Mucosa of descending colon (tissue), 3 donors: ENCODE results near the gene MPRIP. TPM values are rescaled to one million over a fixed set of nuclear protein-coding genes. Genes with fewer than 3 reads are reported as not detected.

Experiments used
- ATAC-seq: fragments of 200-7000 bp; cut with Tn5 transposase; one replicate; pipeline ENCODE4 v1.9.1; 2020; ENCODE audit warnings: mild to moderate bottlenecking, moderate library complexity
- DNase-seq, 3 donors: peaks; one replicate each; pipeline ENCODE4 v3.0.0-alpha.2; 2020
- H3K36me3 ChIP-seq: fragments of 200-600 bp; one replicate; pipeline ENCODE4 v1.8.0; 2021; ENCODE audit warnings: low read depth, mild to moderate bottlenecking
- H3K4me1 ChIP-seq: fragments of 200-600 bp; one replicate; pipeline ENCODE4 v1.8.0; 2021; ENCODE audit warnings: low read depth, mild to moderate bottlenecking
- H3K4me3 ChIP-seq: fragments of 200-600 bp; one replicate; pipeline ENCODE4 v1.8.0; 2021; ENCODE audit warnings: mild to moderate bottlenecking
- H3K9me3 ChIP-seq: fragments of 200-600 bp; one replicate; pipeline ENCODE4 v1.8.0; 2021; ENCODE audit warnings: mild to moderate bottlenecking
- intact Hi-C, 2 donors: fragments of 100-400 bp; cut with DNase I in 1 of 2; cut with micrococcal nuclease in 1 of 2; formaldehyde crosslinking; loops; one replicate each; pipeline versions ENCODE4 v1.11.0 to v1.11.1; 2022; cut with DNase I, micrococcal nuclease
- total RNA-seq, 3 donors: library from RNA; stranded (reverse); fragmentation: NEBNext Ultra II Directional in 2 of 3; extraction: Animal tissue kit (Norgen Biotek cat#: 25700) in 2 of 3; gene quantifications; one replicate each; pipeline versions ENCODE4 v1.2.1 to v1.2.4, GENCODE V29; 2021 to 2023
- TF ChIP-seq, protein P1 (sequence below): fragments of 200-600 bp; IDR thresholded peaks from one replicate; pipeline ENCODE4 v1.8.0; 2022; ENCODE audit warnings: antibody characterized with exemption, mild to moderate bottlenecking
- donor health status: DM: no; HTN: no; CAD: no; lungs with moderate emphysema.
- donor health status: DM: no; HTN: no; CAD: no.
- donor health status: DM: no; HTN: yes; CAD: no.

Gene MPRIP
- total RNA-seq, 3 donors from 2014 or later, result 150 to 249 (median 231) TPM

DNA sequence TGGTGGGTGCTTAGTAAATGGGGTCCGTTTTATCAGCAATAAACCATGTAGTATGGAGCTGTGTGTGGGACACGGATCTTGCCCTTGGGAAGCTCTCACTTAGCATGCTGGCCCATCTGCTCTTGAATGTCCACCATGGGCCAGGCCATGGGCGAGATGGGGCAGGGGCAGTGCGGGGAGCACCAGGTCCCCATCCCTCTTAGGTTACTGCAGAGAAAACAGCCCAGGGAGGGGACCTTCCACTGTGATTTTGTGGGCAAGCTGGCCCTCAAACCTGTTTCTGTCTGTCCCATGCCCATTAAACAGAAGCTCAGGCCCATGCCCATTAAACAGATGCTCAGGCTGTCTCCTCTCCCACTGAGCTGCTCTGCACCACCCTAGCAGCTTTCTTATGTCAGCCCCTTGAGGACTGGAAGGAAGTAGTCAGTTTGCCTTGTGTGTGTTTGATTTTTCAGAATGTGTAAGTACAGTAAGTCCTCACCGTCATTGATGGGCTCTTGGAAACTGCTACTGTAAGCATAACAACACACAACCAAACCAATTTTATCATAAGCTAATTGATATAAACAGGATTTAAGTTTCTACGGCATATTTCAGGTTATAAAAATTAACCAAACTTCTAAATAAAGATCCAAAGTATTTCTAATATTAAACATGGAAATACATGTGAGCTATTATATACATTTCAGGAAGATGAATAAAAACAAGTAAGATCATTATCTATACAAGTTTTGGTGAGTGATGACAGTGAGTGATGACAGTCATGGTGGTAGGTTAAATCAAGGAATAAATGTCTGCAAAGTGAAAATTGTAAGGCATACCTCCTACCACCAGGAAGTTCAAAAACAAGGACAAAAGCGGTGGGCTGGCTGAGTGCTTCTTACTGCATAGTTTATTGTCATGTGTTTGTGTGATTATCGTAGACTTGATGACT is 11.5 kb downstream of the MPRIP start:
- DNase-seq, result no peak
- Histone ChIP-seq H3K9me3 (no peaks in the 10 kb centered on the region), H3K36me3 (no peaks in the 10 kb centered on the region), H3K4me3 (no peak overlapping the region), H3K4me1 (peaks cover 29% of the 10 kb centered on the region)
- TF ChIP-seq, protein P1, sequence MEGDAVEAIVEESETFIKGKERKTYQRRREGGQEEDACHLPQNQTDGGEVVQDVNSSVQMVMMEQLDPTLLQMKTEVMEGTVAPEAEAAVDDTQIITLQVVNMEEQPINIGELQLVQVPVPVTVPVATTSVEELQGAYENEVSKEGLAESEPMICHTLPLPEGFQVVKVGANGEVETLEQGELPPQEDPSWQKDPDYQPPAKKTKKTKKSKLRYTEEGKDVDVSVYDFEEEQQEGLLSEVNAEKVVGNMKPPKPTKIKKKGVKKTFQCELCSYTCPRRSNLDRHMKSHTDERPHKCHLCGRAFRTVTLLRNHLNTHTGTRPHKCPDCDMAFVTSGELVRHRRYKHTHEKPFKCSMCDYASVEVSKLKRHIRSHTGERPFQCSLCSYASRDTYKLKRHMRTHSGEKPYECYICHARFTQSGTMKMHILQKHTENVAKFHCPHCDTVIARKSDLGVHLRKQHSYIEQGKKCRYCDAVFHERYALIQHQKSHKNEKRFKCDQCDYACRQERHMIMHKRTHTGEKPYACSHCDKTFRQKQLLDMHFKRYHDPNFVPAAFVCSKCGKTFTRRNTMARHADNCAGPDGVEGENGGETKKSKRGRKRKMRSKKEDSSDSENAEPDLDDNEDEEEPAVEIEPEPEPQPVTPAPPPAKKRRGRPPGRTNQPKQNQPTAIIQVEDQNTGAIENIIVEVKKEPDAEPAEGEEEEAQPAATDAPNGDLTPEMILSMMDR, result no peak
- intact Hi-C loops, result no loop called here
- ATAC-seq, result no peak

DNA sequence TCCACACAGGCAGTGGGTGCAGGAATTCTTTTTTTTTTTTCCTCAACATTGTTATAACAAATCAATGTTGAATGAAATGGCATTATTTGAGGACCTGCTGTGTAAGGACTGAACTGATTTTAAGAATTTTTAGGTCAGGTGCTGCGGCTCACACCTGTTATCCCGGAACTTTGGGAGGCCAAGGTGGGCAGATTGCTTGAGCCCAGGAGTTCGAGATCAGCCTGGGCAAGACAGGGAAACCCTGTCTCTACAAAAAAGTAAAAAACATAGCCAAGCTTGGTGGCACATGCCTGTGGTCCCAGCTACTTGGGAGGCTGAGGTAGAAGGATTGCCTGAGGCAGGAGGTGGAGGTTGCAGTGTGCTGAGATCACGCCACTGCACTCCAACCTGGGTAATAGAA is 12.4 kb downstream of the MPRIP start:
- TF ChIP-seq, protein P1, result no peak
- intact Hi-C loops, result no loop called here
- Histone ChIP-seq H3K36me3 (no peaks in the 10 kb centered on the region), H3K9me3 (no peaks in the 10 kb centered on the region), H3K4me3 (no peak overlapping the region), H3K4me1 (peaks cover 29% of the 10 kb centered on the region)
- DNase-seq, result no peak
- ATAC-seq, result no peak

DNA sequence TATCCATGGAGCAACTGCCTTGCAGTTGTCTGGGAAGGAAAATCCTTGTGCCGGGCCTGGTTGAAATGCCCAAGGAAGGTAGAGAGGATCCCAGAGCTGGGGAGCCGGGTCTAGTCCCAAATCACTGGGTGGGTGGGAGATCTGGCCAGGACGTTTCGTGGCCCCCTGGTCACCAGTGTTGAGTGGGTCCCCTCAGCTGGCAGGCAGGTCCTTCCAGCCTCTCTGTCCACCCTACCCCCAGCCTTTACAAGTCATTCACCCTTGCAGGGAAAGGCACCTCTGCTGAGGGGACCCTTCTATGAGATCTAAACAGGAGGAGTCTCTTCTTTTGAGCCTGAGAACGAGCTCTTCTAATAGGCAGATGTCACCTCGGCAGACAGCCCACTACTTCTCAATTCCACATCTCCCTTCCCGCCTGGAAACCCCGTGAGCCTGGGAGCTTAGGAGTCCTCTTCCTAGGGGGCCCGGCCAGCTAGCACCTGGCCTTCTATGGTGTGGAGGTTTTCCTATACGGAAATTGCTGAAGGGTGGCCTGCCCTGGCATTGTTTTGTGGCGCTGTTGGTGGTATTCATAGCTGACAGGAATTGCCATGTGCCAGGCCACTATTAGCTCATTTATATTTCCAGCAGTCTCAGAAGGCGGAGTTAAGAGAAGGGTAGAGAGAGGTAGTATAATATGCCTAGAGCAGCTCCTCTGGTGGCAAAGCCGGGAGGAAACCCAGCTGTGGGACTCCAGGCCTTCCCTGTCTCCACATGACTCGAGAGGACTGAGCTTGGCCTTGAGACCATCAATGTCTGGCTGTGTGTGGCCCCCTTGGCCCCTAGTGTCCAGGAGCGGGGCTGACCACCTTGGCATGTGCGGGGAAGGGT is 13.3 kb downstream of the MPRIP start:
- ATAC-seq, result no peak

DNA sequence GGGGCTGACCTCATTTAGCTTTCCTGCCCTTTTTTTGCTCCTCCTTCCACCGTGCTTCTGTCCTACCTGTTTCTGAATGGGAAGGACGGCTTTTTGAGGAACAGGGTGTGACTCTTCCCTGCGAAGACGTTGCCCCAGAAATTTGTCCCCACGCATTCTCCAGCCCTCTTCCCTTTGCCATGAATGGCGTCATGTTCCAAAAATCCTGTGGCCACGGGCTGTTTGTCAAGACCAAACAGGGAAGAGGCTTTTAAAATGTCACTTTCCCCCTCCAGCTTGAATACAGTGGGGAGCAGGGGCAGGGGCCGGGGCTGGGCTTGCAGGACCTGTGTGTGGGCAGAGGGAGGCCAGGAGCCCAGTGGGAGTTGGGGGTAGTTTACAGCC is 13.9 kb downstream of the MPRIP start:
- H3K36me3 ChIP-seq, result no peaks in the 10 kb centered on the region
- ATAC-seq (no peak), DNase-seq (no peak)
- TF ChIP-seq, protein P1, result no peak
- H3K9me3 ChIP-seq, result no peaks in the 10 kb centered on the region
- H3K4me3 ChIP-seq, result no peak overlapping the region
- H3K4me1 ChIP-seq, result peaks cover 23% of the 10 kb centered on the region
- intact Hi-C loops, result no loop called here

More for the DNA sequence above, 13.3 kb downstream of the MPRIP start:
- no peak for DNase-seq
- intact Hi-C loops, result no loop called here
- TF ChIP-seq, protein P1, result no peak
- Histone ChIP-seq H3K4me1 (peaks cover 29% of the 10 kb centered on the region), H3K36me3 (no peaks in the 10 kb centered on the region), H3K9me3 (no peaks in the 10 kb centered on the region), H3K4me3 (no peak overlapping the region)

DNA sequence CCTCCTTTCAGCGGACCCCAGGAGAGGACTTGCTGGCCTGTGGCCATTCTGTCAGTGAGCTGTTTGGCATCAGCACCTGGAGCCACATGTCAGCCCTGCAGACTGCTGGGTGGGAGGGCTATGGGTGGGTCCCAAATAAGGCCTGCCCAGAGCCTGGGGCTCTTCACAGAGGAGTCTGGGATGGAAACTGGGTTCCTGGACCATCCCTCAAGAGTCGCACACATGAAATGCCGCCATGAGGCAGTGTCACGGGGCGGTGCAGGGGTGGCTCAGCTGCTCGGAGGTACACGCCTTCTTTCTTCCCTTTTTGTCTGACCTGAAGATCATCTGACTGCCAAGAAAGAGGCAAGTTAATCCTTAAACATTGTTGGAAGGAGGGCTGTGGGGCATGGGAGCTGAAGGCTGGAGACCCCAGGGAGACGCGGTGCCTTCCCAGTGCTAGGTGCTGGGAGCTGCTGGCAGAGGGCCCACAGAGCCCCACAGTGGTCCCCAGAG is 14.8 kb downstream of the MPRIP start:
- Histone ChIP-seq H3K36me3 (no peaks in the 10 kb centered on the region), H3K4me3 (no peak overlapping the region), H3K9me3 (no peaks in the 10 kb centered on the region), H3K4me1 (peaks cover 13% of the 10 kb centered on the region)
- intact Hi-C loops, result no loop called here
- ATAC-seq, result no peak
- TF ChIP-seq, protein P1, result no peak
- DNase-seq, result no peak
